Measurements from ENCODE around the gene OSBP2. TPM values are rescaled to one million over a fixed set of nuclear protein-coding genes. Genes with fewer than 3 reads are reported as not detected.

Gene OSBP2
- total and polyA plus RNA-seq, 8 donors, result 1.9 to 3.3 (median 2.6) TPM

GRCh38 chr22:30866216-30866615 lies 171.5 kb downstream of the OSBP2 start:
- ATAC-seq, result no peak
- no peak for TF ChIP-seq CTCF (IDR thresholded peaks at IDR 0.05)

GRCh38 chr22:30866811-30867271 lies 172.2 kb downstream of the OSBP2 start:
- 66 to 75% methylated on average over 4 of the region's 4 CpGs for WGBS, 2 donors
- TF ChIP-seq CTCF (IDR thresholded peaks at IDR 0.05), result no peak
- Histone ChIP-seq H3K27ac (no peak overlapping the region), H3K27me3 (no peaks in the 10 kb centered on the region), H3K9me3 (no peaks in the 10 kb centered on the region), H3K4me1 (no peaks in the 10 kb centered on the region), H3K4me3 (no peak overlapping the region), H3K36me3 (no peaks in the 10 kb centered on the region)
- no peak for ATAC-seq
- peak in 2 of 6 donors; percentile 4 to 23 for DNase-seq
- intact Hi-C loops (cut with DNase I), result no loop called here
- no peak for FAIRE-seq

More at GRCh38 chr22:30866216-30866615, 171.5 kb downstream of the OSBP2 start:
- DNase-seq (peak in 2 of 6 donors; percentile 1 to 25), FAIRE-seq (no peak)
- H3K27me3 ChIP-seq, result no peaks in the 10 kb centered on the region
- H3K4me1 ChIP-seq, result no peaks in the 10 kb centered on the region
- H3K36me3 ChIP-seq, result no peaks in the 10 kb centered on the region
- H3K9me3 ChIP-seq, result no peaks in the 10 kb centered on the region
- H3K27ac ChIP-seq, result no peak overlapping the region
- 89 to 94% methylated on average over 8 of the region's 8 CpGs for WGBS, 2 donors
- intact Hi-C loops (cut with DNase I), result no loop called here
- H3K4me3 ChIP-seq, result no peak overlapping the region

GRCh38 chr22:30867746-30868662 lies 173.3 kb downstream of the OSBP2 start:
- Histone ChIP-seq H3K9me3 (no peaks in the 10 kb centered on the region), H3K27ac (no peak overlapping the region), H3K27me3 (no peaks in the 10 kb centered on the region), H3K36me3 (no peaks in the 10 kb centered on the region), H3K4me1 (no peaks in the 10 kb centered on the region), H3K4me3 (no peak overlapping the region)
- intact Hi-C loops (cut with DNase I), result no loop called here
- DNase-seq (peak in 3 of 6 donors; percentile 8 to 24 (median 22)), FAIRE-seq (no peak), ATAC-seq (no peak)
- no peak for TF ChIP-seq CTCF (IDR thresholded peaks at IDR 0.05)
- 91 to 93% methylated on average over 19 of the region's 19 CpGs for WGBS, 2 donors

DNA sequence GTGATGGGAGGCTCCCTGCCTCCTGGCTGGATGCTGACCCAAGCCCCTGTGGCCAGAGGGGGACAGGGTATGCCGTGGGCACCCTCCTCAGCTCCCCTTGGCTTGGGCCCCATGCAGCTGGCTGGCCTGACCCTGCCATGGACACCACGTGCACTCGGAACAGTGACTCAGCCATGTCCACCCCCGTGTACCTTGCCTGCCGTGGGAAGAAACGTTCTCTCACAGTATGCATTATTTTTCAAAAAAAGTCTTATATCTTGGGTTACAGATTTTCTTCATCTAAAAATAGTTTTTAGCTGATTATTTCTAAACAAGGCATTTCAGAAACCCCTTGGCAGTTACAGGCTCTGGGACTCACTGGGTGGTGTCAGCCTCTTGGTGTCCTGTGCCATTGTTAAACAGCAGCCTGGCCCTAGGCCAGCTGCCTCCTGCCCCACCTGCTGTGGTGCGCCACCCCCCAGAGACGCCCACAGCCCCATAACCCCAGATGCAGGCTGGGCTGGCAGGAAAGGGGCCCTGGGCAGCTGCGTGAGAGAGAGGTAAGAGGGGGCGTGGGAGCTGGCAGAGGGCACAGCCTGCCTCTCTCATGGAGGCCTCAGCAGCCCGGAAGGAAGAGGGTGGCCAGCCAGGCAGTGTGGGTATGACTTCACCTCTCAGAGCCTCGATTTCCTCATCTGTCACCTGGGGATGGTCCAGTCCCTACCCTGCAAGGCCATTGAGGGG lies 174.2 kb downstream of the OSBP2 start:
- H3K9me3 ChIP-seq, result no peaks in the 10 kb centered on the region
- FAIRE-seq (no peak), ATAC-seq (no peak), DNase-seq (peak in 2 of 6 donors; percentile 8 to 40)
- TF ChIP-seq CTCF (IDR thresholded peaks at IDR 0.05), result no peak
- H3K4me3 ChIP-seq, result no peak overlapping the region
- H3K27me3 ChIP-seq, result no peaks in the 10 kb centered on the region
- H3K27ac ChIP-seq, result no peak overlapping the region
- no peaks in the 10 kb centered on the region for H3K36me3 ChIP-seq
- intact Hi-C loops (cut with DNase I), result no loop called here
- 78 to 84% methylated on average over 12 of the region's 12 CpGs for WGBS, 2 donors
- no peaks in the 10 kb centered on the region for H3K4me1 ChIP-seq

Measured in pancreas (tissue), 10 donors.